Hair follicular keratinocyte (primary cell): ENCODE results near the gene KLF12. TPM values are rescaled to one million over a fixed set of nuclear protein-coding genes. Genes with fewer than 3 reads are reported as not detected.

Source experiments
- total RNA-seq: library from RNA; depleted of rRNA; stranded (reverse); fragments of >200 nt; gene quantifications from 2 replicates; pipeline ENCODE4 v1.2.3, GENCODE V29; 2015

KLF12 gene
- total RNA-seq: 1.9 and 5.3 TPM in 2 replicates

DNA sequence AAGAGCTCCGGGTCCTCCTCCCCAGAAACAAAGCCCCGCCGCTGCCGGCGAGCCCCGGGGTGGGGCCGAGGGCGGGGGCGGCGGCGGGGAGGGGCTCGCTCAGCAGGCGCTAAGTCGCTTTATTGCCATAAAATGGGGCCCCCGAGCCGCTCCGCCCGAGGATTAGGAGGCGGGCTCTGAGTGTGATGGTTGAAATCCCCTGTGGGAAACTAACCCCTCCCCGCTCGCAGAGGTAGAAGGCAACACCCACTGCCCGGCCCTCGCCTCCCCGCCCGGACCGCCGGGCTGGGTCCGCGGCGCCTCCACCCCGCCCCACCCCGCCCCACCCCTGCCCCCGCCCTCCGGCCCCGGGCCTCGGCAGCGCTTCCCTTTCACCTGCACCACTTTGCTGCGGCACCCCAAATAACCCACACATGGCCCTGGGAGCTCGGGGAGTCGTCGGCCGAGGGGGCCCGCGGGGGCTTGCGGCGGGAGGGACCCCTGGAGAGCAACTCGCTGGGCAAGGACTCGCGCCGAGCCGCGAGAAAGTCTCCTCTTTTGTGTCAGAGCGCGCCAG is at the start of gene KLF12:
Gene KLF12, minus strand, starts transcription at position 184 of the 556 bp plus-strand sequence.

